Measurements from ENCODE around the gene TMIGD1.

The TMIGD1 gene

GRCh38 chr17:30278032-30278431, 55.8 kb downstream of the TMIGD1 start:
- no peak for DNase-seq

- DNase-seq = no peak
Observed at GRCh38 chr17:30275911-30276310, 57.9 kb downstream of the TMIGD1 start.

DNA sequence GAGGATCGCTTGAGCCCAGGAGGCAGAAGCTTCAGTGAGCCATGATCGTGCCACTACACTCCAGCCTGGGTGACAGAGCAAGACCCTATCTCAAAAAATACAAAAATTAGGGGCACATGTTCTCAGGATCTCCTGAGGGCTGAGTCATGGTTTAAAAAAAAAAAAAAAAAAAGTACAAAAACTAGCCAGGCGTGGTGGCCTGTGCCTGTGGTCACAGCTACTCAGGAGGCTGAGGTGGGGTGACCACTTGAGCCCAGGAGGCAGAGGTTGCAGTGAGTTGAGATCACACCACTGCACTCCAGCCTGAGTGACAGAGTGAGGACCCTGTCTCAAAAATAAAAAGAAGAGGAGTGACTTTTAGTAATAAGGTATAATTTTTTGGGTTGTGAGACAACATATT, 59.0 kb downstream of the TMIGD1 start:
- DNase-seq = no peak

- DNase-seq = no peak
Observed at GRCh38 chr17:30273373-30273772, 60.5 kb downstream of the TMIGD1 start.

DNA sequence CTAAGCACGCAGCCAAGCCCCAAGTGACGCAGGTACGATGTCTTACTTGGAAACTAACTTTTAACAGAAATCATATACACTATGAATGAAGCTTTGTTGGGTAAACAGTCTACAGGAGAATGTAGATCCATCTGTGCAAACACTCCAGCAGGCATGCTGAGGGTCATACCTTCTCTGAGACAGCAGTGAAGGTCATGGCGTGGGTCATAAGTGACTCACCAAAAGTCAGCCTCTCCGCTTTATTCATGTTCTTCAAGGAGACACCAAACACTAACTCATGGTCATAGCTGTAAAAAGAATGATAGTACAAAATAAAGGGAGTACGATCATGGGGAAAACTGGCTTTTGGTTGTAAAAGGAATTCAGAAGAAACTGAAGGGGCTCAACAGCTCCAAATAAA, 62.8 kb downstream of the TMIGD1 start:
- DNase-seq = no peak

DNA sequence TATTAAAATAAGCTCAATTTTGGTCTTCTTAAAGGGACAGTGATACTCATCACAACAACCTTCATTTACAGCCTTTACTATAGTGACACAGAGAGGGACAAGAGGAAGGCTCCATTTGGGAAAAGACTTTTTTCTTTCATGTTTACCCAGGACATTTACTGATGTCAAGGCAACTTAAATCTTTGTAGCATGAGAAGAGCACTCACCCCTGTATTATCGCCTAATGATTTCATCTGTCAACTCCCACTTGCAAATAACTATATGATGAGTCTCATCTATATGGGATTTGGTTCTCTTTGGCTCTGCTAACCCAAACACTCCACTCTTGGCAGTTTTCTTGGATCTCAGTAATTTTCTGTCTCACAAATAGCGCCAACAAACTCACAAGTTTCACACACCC, 66.2 kb downstream of the TMIGD1 start:
- no peak for DNase-seq
